ENCODE data around the gene ACSL6.

ACSL6 gene

GRCh38 chr5:131957721-131958441 is 53.6 kb downstream of the ACSL6 start:
- no peaks in the 10 kb centered on the region for H3K9me3 ChIP-seq (ENCODE audit: control insufficient read depth, insufficient read depth, low read depth, low read length)
- H3K36me3 ChIP-seq (ENCODE audit: control insufficient read depth in 2 of 2, insufficient read depth in 1 of 2, low read length in 2 of 2), result no peaks in the 10 kb centered on the region
- no peaks in the 10 kb centered on the region for H3K4me1 ChIP-seq (ENCODE audit: control insufficient read depth, insufficient read depth, low read length)
- POLR2A ChIA-PET, result no interaction called here
- CTCF ChIA-PET, result no interaction called here
- TF ChIP-seq HOXC10 (CRISPR knock-in tag; IDR thresholded peaks at IDR 0.05), result no peak
- no peak for TF ChIP-seq SP3 (tag by site-specific recombination; IDR thresholded peaks at IDR 0.05)
- no peak for TF ChIP-seq ZNF449 (tag by site-specific recombination; IDR thresholded peaks at IDR 0.05)
- TF ChIP-seq ZNF791 (tag by site-specific recombination; IDR thresholded peaks at IDR 0.05), result no peak
- no peak for TF ChIP-seq OSR2 (tag by site-specific recombination; IDR thresholded peaks at IDR 0.05)
- TF ChIP-seq HOXA7 (CRISPR knock-in tag; IDR thresholded peaks at IDR 0.05; ENCODE audit: borderline replicate concordance), result no peak
- no peak overlapping the region for H3K4me3 ChIP-seq (ENCODE audit: low read depth, low read length)
- no peak overlapping the region for H3K27ac ChIP-seq (ENCODE audit: extremely low read depth, low read depth, low read length)

- H3K4me1 ChIP-seq (ENCODE audit: control insufficient read depth, insufficient read depth, low read length), result no peaks in the 10 kb centered on the region
- H3K36me3 ChIP-seq (ENCODE audit: control insufficient read depth in 2 of 2, insufficient read depth in 1 of 2, low read length in 2 of 2), result no peaks in the 10 kb centered on the region
- ChIA-PET CTCF (interaction anchor here (1.3 kb wide), 1 partner anchor 54 kb away, joined by 5 read pairs; no protein-coding TSS in a partner anchor), POLR2A (no interaction called here)
- no peak overlapping the region for H3K27ac ChIP-seq (ENCODE audit: extremely low read depth, low read depth, low read length)
- no peak for TF ChIP-seq RBAK (tag by site-specific recombination; IDR thresholded peaks at IDR 0.05)
- TF ChIP-seq ZEB2 (tag by site-specific recombination; IDR thresholded peaks at IDR 0.05), result no peak
- no peak for TF ChIP-seq ZNF26 (tag by site-specific recombination; IDR thresholded peaks at IDR 0.05)
- TF ChIP-seq MZF1 (tag by site-specific recombination; IDR thresholded peaks at IDR 0.05; ENCODE audit: borderline replicate concordance), result no peak
- no peak for TF ChIP-seq KLF16 (tag by site-specific recombination; IDR thresholded peaks at IDR 0.05)
- no peak for TF ChIP-seq PBX3 (CRISPR knock-in tag; IDR thresholded peaks at IDR 0.05)
- TF ChIP-seq SCRT1 (tag by site-specific recombination; IDR thresholded peaks at IDR 0.05; ENCODE audit: borderline replicate concordance), result no peak
- no peak for TF ChIP-seq GLI4 (tag by site-specific recombination; IDR thresholded peaks at IDR 0.05)
- TF ChIP-seq HOXC10 (CRISPR knock-in tag; IDR thresholded peaks at IDR 0.05), result no peak
- TF ChIP-seq ZNF624 (tag by site-specific recombination; IDR thresholded peaks at IDR 0.05), result no peak
- TF ChIP-seq ZNF585B (tag by site-specific recombination; IDR thresholded peaks at IDR 0.05), result no peak
- TF ChIP-seq PRDM4 (tag by site-specific recombination; IDR thresholded peaks at IDR 0.05), result no peak
- no peaks in the 10 kb centered on the region for H3K9me3 ChIP-seq (ENCODE audit: control insufficient read depth, insufficient read depth, low read depth, low read length)
- H3K4me3 ChIP-seq (ENCODE audit: low read depth, low read length), result no peak overlapping the region
Observed at GRCh38 chr5:131953969-131954368, 57.5 kb downstream of the ACSL6 start.

Measured in HEK293 (cell line).